Left forelimb (tissue), 1 donor: Measurements from ENCODE around the gene CCNH.

Experiments used
- DNase-seq: peaks from one replicate; pipeline ENCODE4 v3.0.0-alpha.2; 2018; ENCODE audit warnings: low spot score

CCNH gene

DNA sequence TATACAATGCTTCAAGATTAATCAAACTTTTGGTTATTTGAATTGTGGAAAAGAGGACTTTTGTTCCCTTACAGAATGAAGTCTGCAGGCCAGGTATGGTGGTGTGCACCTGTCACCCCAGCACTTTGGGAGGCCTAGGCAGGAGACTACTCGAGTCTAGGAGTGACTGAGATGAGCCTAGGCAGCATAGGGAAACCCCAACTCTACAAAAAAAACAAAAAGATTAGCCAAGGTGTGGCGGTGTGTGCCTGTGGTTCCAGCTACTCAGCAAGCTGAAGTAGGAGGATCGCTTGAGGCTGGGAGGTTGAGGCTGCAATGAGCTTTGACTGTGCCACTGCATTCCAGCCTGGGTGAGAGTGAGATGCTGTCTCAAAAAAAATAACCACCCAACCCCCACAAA lies 9.3 kb downstream of the CCNH start:
- DNase-seq = no peak

DNA sequence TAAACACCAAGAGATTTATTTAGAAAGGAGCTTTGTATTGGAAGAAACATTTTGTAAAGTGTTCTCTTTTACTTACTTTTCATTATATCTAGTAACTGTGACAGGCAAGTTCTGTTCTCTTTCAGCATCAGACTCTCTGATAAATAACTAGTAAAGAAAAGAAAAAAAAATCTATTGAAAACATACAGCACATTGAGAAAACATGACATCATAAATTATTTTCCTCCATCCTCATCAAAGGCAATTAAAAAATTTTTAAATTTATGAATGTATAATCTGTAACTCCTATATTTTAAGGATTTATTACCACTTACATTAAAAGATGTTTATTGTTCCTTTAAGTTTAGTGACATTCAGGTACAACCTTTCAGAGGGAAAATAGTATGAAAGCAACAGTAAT lies 11.1 kb downstream of the CCNH start:
- DNase-seq = no peak

DNA sequence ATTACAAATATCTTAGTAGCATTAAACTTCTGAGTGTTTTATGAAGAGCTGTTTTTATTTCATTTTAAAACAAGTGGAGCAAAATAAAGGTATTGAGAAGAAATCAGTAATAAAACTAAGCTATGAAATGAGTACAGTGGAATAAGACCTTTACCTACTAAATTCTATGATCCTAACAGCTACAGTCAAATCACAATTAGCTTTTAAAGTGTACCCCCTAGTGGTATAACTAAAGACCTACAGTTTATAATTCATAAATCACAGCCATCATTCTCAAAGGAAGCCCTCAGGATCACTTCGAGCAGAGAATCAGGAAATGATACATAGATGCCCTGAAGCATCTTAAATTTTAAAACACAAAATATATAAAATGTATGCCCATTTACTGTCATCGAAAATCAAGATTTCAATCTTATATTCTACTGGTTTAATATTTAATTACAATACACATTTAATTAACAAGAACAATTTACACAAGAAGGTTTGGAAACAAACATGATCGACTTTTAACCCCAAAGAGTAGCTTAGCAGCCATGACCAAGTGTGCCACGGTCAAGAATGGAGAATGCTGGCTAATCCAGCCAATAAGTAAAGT lies 12.3 kb downstream of the CCNH start:
- no peak for DNase-seq

DNA sequence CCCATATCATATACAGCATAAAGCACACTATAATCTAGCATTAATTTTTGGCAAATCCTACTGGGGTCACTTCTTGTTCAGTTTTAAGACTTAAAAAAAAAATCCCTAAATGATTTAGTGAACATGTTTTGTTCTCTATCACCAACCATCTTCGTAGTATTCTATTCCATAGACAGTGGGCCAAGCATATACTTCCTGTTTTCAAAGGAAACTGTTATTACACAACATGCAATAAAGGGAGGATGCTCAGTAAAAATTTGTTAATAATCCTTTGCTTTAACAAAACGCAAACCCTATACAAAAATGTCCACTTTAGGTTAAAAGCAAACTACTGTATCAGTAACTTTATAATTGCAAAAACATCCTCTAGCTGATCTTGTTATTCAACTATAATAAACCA lies 13.0 kb downstream of the CCNH start:
- no peak for DNase-seq

DNA sequence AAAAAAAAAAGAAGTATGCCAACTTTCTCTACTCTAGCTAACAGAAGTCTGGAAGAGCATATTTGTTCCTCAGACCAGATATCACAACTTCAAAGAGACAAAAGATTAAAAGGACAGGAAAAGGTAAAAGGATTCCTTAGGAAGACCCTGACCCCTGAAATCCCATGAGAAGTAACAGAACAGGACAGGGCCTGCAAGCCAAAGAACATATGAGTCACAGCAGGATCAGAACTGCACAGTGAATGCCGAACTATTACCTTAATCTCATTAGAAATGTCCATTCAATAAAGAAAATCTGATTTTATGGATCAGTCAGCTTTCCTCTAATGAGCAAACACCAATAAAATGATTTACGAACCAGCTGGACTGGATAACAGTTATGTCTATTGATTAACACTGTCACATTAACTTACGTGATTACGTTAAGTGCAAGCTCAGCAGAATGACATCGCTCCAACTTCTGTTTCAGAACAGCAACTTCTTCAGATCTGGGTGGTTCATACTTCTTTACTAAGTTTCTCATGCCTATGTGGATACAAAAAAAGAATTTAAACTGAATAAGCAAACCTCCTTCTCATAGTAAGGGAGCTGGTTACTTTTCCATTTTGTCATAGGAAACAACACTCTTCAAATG lies 13.6 kb downstream of the CCNH start:
- no peak for DNase-seq

DNA sequence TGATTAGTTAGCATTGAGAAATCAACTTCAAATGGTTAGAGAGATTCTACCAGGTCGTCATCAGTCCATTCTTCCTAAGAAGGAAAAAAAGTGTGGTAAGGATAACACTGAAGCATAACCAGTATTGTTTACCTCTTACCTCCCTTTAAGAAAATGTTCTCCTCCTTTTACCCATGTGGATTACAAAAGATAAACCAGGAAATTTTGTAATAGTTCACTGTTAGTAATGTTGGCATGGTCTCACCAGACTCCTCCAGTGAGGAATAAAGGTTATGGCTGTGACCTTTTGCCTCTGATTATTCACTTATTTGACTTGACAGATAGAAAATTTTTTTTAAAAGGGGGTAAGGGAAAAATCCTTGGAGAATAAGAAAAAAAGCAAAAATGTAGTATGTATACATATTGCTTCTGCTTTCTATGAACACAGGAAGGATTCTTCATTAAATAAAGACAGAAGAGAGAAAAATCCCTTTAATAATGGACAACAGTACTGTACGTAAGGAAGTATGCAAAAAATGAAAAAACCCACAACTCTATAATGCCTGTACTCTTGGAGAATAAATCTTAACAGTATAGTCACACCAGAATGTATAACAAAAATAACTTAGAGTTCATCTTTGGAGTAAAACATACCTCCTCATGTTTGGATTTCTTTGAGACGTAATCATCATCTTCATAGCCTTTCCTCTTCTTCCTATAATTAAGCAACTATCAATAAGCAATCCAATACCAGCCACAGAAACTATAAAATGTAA lies 18.1 kb downstream of the CCNH start:
- no peak for DNase-seq

DNA sequence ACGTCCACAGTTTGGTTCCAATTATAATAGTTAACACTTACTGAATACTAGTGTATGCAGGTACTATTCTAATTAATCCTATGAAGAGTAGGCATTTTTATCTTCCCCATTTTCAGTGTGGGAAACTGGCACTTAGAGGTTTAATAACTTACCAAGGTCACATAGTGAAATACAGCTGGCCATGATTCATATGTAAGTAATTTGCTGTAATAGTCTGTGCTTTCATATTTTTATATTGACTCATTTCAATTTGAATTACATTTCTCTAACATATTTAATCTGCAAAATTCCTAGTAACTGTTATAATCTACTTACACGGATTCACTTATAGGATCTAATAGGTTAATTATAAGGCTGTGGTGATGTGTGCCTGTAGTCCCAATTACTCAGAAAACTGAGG lies 19.4 kb downstream of the CCNH start:
- no peak for DNase-seq

DNA sequence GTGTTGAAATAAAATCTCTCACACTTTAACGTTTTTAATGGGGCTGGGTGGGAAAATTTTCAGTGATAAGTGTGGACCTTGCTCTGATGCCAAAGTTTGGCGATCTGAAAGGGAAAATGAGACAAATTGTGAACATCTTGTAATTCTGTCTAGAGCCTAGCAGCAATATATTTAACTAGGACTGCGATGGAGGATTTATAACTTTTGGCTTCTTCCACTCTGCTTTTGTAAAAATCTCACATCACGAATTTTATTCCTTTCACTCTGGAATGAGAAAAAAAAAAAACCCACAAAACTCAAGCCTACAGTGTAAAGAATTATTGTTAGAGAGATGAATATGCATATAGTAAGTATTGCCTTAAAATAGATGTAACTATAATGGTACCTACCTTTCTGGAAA lies 19.9 kb downstream of the CCNH start:
- DNase-seq = no peak

DNA sequence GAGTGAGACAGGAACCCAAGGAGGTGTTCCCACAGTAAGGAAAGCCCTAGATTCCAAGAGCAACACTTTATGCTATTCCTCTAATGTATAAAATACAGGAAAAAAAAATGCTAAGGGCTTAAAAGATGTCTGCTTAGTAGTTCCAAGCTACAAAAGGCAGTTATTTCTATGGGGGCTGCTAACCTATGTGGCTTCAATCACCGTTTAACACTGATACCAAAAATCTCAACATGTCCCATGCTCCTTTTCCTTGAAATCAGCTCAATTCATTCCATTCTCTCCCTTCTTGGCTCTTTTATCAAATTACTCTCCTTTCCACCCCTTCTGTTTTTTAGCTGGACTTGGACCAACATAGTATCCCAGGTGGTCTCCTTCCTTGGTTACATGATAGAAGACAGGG lies 20.6 kb downstream of the CCNH start:
- DNase-seq = no peak

DNA sequence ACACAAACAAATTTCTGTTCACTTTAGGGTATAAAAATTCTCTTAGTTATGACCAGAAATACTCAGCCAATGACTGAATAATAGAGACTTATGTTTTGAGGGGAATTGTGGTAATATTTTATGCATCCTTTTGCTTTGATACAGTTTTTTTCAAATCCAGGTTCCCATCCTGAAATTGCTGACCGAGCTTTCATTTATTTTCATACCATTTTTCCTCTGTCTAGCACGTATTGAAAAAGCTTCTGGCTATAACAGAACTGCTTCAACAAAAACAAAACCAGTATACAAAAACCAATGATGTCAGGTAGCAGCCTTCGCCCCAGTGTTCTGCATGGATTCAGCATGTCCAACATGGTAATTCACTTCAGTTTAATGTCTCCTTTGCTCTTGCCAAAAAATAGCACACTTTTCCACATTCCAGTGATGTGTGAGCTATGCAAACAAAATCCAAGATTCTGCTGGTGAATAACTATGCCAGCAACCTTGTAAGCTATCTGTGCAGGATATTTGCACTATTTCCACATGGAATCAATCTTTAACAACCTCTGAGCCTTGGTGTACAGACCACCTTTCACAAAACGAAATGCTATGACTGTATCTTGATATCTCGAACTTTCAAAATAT lies 22.0 kb downstream of the CCNH start:
- DNase-seq = no peak

DNA sequence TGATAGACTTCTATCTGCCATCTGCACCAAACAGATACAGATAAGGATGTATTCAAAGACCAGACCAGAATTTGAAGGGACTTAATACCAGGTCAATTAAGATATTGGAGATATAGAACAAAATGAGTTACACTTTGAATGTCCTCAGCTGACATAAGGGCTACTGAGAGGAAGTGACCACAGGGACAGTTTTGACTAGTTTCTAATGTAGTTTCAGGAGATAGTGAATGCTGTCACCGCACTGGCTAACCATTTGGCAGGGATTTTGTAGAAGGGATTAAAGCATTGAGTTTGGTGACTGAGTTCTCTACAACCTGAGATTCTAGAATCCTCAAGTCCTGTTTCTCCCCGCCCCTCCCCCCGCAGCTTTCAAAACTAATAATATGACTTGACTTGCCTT lies 22.7 kb downstream of the CCNH start:
- DNase-seq = no peak

DNA sequence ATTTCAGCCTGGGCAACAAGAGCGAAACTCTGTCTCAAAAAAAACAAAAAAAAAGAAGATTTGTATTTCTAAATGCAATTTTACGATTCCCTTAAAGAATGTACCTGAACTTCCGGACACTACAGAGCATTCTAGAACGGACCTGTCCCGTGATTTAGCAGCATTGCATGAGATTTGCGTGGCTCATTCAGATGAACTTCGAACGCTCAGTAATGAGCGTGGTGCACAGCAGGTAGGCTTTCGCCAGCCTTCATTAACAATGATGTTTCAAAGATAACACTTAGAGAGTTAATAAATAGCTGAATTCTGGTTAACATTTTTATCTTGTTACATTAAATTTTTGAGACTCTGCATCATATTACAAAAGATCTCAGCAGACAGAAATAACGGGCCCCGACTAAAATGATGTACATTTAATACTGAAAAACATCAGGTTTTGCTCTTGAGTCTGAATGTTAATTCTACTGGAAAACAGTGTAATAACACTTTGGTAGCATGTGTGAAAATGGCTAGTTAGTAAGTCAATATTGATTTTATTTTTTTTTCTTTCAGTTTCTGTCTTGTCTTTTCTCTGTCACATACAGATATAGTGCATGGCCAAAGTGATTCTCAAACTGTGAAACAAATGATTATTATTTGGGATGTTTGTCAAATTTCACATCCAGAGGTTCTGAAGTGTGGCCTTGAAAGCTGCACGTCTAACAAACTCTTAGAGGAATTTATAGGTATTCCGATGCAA lies 23.3 kb downstream of the CCNH start:
- no peak for DNase-seq

DNA sequence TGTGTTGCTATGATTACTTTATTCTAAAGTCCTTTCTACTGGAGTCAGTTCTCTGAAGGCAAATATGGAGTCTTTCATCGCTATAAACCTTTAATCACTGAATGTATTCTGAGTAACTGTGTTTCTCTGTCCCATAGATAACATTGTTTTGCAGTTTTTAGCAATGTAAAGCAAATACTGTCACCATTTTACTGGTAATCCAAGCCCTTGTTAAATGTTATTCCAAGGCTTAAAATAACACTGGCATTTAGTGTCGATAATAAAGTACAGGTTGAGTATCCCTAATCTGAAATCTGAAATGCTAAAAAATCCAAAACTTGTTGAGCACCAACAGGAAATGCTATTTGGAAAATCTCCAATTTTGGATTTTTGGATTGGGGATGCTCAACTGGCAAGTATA lies 24.6 kb downstream of the CCNH start:
- DNase-seq = no peak

DNA sequence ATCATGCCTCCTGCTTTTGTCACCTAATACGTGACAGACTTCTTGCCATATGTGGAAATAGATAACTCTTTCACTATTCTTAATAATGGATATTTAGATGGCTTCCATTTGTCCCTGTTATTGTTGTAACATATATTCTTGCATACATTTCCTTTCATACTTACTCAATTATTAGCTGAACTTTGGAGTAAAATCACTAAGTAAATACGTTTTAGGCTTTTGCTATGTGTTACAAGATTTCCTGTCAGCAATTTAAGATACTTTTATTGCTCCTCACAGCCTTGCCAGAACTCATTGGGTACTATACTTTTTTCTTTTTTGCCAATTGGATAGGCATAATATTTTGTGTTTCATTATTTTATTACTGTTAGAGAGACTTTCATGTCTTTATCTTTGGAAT lies 26.9 kb downstream of the CCNH start:
- no peak for DNase-seq

DNA sequence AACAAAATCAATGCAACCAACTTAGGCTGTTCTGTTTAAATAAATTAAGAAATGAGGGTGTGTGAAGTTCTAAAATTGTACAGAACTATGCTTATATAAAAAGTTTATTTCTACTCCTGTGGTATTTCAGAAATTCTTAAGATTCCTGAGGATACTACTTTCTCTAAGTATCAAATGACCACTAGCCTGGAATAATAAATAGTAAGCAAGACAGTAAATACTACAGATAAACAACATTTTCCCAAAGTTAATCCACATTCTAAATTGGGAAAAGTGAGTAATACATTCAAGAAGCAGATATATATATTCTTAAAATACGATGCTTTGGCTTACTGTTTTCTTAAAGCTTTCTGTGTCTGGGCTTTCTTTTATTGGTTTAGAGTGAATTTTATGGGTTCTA lies 29.5 kb downstream of the CCNH start:
- DNase-seq = no peak

DNA sequence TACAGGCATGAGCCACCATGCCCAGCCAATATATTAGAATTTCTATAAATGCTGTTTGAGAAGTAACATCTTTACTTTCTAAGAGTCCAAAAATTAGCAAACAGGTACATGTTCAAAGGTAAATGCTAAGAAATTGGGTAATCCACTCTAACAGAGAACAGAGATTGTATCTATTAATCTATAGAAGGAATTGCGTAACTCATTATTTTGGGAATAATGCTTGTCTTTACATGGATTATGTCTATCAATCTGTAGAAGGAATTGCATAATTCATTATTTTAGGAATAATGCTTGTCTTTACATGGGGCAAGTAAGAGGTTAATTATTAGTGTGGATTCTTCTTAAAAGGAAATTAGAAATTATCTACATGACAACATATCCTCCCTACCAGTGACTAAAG lies 30.5 kb downstream of the CCNH start:
- no peak for DNase-seq

DNA sequence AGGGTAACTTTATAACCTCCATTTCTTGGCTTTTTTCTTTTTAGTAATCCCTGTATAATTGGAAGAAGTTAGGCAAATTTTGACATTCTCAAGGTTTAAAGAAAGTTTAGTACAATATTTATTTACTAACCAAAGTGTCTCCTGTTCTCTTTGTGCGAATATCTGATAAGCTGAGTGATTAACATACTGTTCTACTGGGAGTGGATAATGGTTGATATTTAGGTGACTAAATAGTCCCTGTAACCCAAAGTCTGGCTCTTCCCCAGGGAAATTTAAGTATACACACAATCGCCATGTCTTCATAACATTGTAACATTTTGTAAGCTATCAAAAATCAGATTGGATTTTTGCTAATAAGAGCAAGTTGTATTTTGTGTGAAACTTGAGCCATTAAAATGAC lies 40.0 kb downstream of the CCNH start:
- no peak for DNase-seq

DNA sequence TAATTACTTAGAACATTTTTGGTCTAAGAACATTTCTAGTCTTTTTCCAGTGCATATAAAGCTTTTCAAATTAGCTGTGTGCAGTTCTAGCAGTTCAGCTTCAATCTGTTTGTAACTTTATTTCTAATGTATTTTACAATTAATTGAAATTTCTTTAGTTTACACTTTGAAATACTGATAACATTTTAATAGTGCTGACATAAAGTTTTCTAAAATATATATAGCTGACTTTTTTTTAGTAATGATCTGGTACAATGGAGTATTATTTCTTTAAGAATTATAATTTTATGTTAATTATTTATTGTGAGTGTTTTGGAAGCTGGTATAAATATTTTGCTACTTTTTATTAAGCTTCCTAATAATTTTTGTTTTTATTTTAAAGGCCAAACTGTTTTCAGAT lies 43.3 kb downstream of the CCNH start:
- no peak for DNase-seq

DNA sequence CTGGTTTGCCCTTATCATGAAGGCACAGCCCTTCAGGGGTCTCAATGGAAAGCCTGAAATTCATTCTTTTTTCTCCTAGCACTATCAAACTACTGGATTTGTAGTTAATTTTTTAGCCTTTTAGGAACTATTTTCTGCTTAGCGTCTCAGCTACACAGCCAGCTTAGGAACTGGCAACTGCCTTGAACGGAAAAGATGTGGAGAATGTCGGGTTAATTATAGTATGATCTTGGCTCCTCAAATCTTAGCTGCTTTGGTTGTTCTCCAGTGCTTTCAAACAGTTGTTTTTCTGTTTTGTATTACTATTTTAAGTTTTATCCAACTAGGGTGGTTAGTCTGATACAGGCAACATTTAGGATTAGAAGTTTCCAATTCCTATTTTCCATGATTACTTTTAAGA lies 44.1 kb downstream of the CCNH start:
- no peak for DNase-seq

DNA sequence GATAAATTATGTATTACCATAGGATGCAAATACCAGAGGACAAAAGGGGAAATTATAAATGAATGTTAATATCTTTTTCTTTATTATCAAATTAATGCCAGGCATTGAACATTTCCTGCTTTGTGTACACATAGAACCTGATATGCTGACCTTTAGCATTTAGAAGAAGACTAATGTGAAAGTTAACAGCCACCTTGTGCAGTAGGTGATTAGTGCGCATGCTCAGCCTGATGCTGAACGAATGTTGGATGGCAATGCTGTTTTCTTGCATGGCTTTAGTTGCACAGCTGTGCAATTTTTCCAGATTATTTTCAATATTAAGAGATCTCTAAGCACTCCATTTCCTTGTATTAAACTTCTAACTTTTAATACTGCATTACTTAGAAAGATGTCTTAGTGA lies 45.5 kb downstream of the CCNH start:
- DNase-seq = no peak

DNA sequence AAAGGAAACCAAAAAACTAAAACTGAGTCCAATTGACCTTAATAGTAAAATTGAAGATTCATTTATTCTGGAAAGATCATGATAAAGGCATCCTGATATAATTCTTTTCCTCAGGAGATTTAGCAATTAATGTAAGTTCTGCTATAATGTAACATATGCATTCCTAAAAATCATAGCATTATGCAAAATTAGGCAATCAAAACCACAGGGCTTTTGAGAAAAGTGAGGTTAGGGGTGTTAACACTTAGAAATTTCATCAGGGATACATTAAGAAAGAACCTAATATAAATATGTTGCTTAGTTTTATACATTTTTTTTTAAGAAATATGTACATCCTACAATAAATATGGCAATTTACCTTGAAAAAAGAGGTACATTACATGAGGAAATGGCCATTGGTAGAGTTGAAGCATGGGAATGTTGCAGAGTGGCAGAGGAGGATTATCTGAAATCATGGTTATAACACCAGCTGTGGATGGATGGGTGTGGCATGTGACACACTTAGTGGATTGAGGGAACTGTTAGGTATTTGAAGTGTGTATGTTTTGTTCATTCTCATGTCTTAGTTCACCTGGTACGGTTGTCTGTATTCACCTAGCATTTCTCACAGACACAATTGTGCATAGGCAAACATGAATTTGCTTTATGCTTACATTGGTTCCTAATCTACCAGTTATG lies 51.1 kb downstream of the CCNH start:
- no peak for DNase-seq

DNA sequence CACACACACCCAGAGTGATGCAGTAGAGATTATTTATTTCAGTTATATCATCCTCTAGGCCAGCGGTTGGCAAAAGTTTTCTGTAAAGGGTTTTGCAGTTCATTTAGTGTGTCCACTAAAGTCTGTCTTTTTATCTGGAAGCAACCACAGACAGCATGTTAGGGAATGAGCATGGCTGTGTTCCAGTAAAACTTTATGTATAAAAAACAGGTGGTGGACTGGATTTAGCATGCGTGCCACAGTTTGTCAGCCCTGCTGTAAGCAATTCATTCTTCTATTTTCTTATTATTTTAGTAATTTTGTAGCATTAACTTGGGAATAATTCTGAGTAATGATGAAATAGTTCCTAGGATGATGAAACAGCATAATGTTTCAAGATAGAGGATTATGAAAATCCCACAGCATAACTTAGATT lies 51.7 kb downstream of the CCNH start:
- DNase-seq = no peak
